SK-N-SH treated with all-trans-retinoic acid at 6 μM for 48 hours (cell line): ENCODE results near the gene NDRG3.

ENCODE experiments used
- ATAC-seq: fragments of 200-7000 bp; cut with Tn5 transposase; 3 replicates; pipeline ENCODE4 v1.9.1; 2020; ENCODE audit warnings: mild to moderate bottlenecking, moderate library complexity
- ARNTL ChIP-seq: fragments of 450-650 bp; formaldehyde crosslinking; IDR thresholded peaks from 2 replicates; pipeline ENCODE4 v1.5.0; 2020; ENCODE audit warnings: low read depth, mild to moderate bottlenecking, moderate library complexity, borderline replicate concordance
- CREB5 ChIP-seq: fragments of 250-450 bp; sonication (Bioruptor Pico); IDR thresholded peaks from 2 replicates; pipeline ENCODE4 v1.5.1; 2020; ENCODE audit warnings: low read depth, mild to moderate bottlenecking, moderate library complexity
- CSDC2 ChIP-seq: fragments of 250-450 bp; sonication (Bioruptor Pico); IDR thresholded peaks from 2 replicates; pipeline ENCODE4 v1.5.0; 2020; ENCODE audit warnings: mild to moderate bottlenecking, moderate library complexity
- ESRRG ChIP-seq: fragments of 250-450 bp; sonication (Bioruptor Pico); IDR thresholded peaks from 2 replicates; pipeline ENCODE4 v1.6.1; 2021; ENCODE audit warnings: mild to moderate bottlenecking
- GLIS3 ChIP-seq: fragments of 250-450 bp; sonication (Bioruptor Pico); IDR thresholded peaks from 2 replicates; pipeline ENCODE4 v1.5.0; 2020; ENCODE audit warnings: mild to moderate bottlenecking, moderate library complexity
- ISL1 ChIP-seq: fragments of 250-450 bp; sonication (Bioruptor Pico); IDR thresholded peaks from 2 replicates; pipeline ENCODE4 v2.1.2; 2022; ENCODE audit warnings: mild to moderate bottlenecking, moderate library complexity
- OSR1 ChIP-seq: fragments of 250-450 bp; sonication (Bioruptor Pico); IDR thresholded peaks from 2 replicates; pipeline ENCODE4 v1.8.0; 2022; ENCODE audit warnings: moderate library complexity, mild to moderate bottlenecking, inconsistent platforms
- PPARA ChIP-seq: fragments of 250-450 bp; sonication (Bioruptor Pico); IDR thresholded peaks from 2 replicates; pipeline ENCODE4 v1.5.0; 2020; ENCODE audit warnings: mild to moderate bottlenecking, borderline replicate concordance
- RARB ChIP-seq: fragments of 250-450 bp; sonication (Bioruptor Pico); IDR thresholded peaks from 2 replicates; pipeline ENCODE4 v1.8.0; 2021; ENCODE audit warnings: mild to moderate bottlenecking, moderate library complexity
- SNAI2 ChIP-seq: fragments of 250-450 bp; sonication (Bioruptor Pico); IDR thresholded peaks from 2 replicates; pipeline ENCODE4 v1.5.0; 2020; ENCODE audit warnings: mild to moderate bottlenecking, moderate library complexity
- TCF4 ChIP-seq: fragments of 250-450 bp; sonication (Bioruptor Pico); IDR thresholded peaks from 2 replicates; pipeline ENCODE4 v1.8.0; 2021; ENCODE audit warnings: mild to moderate bottlenecking, moderate library complexity, borderline replicate concordance
- TOX ChIP-seq: fragments of 250-450 bp; sonication (Bioruptor Pico); IDR thresholded peaks from 2 replicates; pipeline ENCODE4 v1.8.0; 2021; ENCODE audit warnings: mild to moderate bottlenecking, moderate library complexity, borderline replicate concordance
- TSHZ2 ChIP-seq: fragments of 250-450 bp; sonication (Bioruptor Pico); IDR thresholded peaks from 2 replicates; pipeline ENCODE4 v1.5.0; 2020; ENCODE audit warnings: mild to moderate bottlenecking, moderate library complexity
- ZC3H10 ChIP-seq: fragments of 250-450 bp; sonication (Bioruptor Pico); IDR thresholded peaks from 2 replicates; pipeline ENCODE4 v1.5.1; 2021; ENCODE audit warnings: mild to moderate bottlenecking, moderate library complexity
- ZFP3 ChIP-seq: fragments of 250-450 bp; sonication (Bioruptor Pico); IDR thresholded peaks from 2 replicates; pipeline ENCODE4 v1.5.0; 2020; ENCODE audit warnings: mild to moderate bottlenecking, moderate library complexity
- ZFP30 ChIP-seq: fragments of 450-650 bp; formaldehyde crosslinking; IDR thresholded peaks from 2 replicates; pipeline ENCODE4 v1.5.0; 2022; ENCODE audit warnings: mild to moderate bottlenecking, moderate library complexity
- ZNF565 ChIP-seq: fragments of 450-650 bp; formaldehyde crosslinking; conservative IDR thresholded peaks from 2 replicates; pipeline ENCODE4 v1.5.0; 2020; ENCODE audit warnings: low read depth, mild to moderate bottlenecking, moderate library complexity
- ZNF70 ChIP-seq: fragments of 450-650 bp; formaldehyde crosslinking; IDR thresholded peaks from 2 replicates; pipeline ENCODE4 v1.5.0; 2020; ENCODE audit warnings: mild to moderate bottlenecking, moderate library complexity
- ZNF8 ChIP-seq: fragments of 450-650 bp; formaldehyde crosslinking; IDR thresholded peaks from 2 replicates; pipeline ENCODE4 v1.5.0; 2020; ENCODE audit warnings: mild to moderate bottlenecking, moderate library complexity
- TF ChIP-seq, protein P1 (sequence below): fragments of 250-450 bp; sonication (Bioruptor Pico); IDR thresholded peaks from 2 replicates; pipeline ENCODE4 v1.8.0; 2021; ENCODE audit warnings: low read depth, mild to moderate bottlenecking, moderate library complexity, borderline replicate concordance
- TF ChIP-seq, protein P2 (sequence below): fragments of 250-450 bp; sonication (Bioruptor Pico); IDR thresholded peaks from 2 replicates; pipeline ENCODE4 v1.8.0; 2020; ENCODE audit warnings: mild to moderate bottlenecking, moderate library complexity, borderline replicate concordance

Gene NDRG3

GRCh38 chr20:36672991-36673390 lies 72.9 kb downstream of the NDRG3 start:
- TF ChIP-seq RARB (CRISPR knock-in tag) (no peak), ZNF70 (CRISPR knock-in tag) (no peak), TOX (CRISPR knock-in tag) (no peak), PPARA (CRISPR knock-in tag) (no peak), ESRRG (no peak), ZC3H10 (CRISPR knock-in tag) (no peak), OSR1 (CRISPR knock-in tag) (no peak), SNAI2 (CRISPR knock-in tag) (no peak), ARNTL (no peak), ZNF8 (CRISPR knock-in tag) (no peak), GLIS3 (no peak)
- no peak for ATAC-seq

- TF ChIP-seq TCF4 (CRISPR knock-in tag) (no peak), CREB5 (CRISPR knock-in tag) (no peak), ISL1 (no peak), ZFP3 (CRISPR knock-in tag) (no peak), CSDC2 (CRISPR knock-in tag) (no peak), SNAI2 (CRISPR knock-in tag) (no peak), OSR1 (CRISPR knock-in tag) (no peak), GLIS3 (no peak), ZC3H10 (CRISPR knock-in tag) (no peak), ESRRG (no peak), TOX (CRISPR knock-in tag) (no peak), ZFP30 (CRISPR knock-in tag) (no peak), TSHZ2 (CRISPR knock-in tag) (no peak), ARNTL (no peak), ZNF70 (CRISPR knock-in tag) (no peak), PPARA (CRISPR knock-in tag) (no peak), ZNF565 (CRISPR knock-in tag) (no peak)
- TF ChIP-seq, protein P1, sequence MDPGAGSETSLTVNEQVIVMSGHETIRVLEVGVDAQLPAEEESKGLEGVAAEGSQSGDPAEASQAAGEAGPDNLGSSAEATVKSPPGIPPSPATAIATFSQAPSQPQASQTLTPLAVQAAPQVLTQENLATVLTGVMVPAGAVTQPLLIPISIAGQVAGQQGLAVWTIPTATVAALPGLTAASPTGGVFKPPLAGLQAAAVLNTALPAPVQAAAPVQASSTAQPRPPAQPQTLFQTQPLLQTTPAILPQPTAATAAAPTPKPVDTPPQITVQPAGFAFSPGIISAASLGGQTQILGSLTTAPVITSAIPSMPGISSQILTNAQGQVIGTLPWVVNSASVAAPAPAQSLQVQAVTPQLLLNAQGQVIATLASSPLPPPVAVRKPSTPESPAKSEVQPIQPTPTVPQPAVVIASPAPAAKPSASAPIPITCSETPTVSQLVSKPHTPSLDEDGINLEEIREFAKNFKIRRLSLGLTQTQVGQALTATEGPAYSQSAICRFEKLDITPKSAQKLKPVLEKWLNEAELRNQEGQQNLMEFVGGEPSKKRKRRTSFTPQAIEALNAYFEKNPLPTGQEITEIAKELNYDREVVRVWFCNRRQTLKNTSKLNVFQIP (CRISPR knock-in tag): no peak
- no peak for ATAC-seq
Measured at GRCh38 chr20:36670665-36671357, 75.1 kb downstream of the NDRG3 start.

GRCh38 chr20:36666181-36666740 lies 79.6 kb downstream of the NDRG3 start:
- no peak for ATAC-seq
- TF ChIP-seq ZFP30 (CRISPR knock-in tag) (no peak), ZNF565 (CRISPR knock-in tag) (no peak), TOX (CRISPR knock-in tag) (no peak), ISL1 (no peak), PPARA (CRISPR knock-in tag) (no peak), ZNF70 (CRISPR knock-in tag) (no peak), TSHZ2 (CRISPR knock-in tag) (no peak), CREB5 (CRISPR knock-in tag) (no peak), ZNF8 (CRISPR knock-in tag) (no peak), OSR1 (CRISPR knock-in tag) (no peak), ESRRG (no peak), ARNTL (no peak), ZFP3 (CRISPR knock-in tag) (no peak), CSDC2 (CRISPR knock-in tag) (no peak), ZC3H10 (CRISPR knock-in tag) (no peak)
- TF ChIP-seq, protein P1 (CRISPR knock-in tag): no peak
- TF ChIP-seq, protein P2, sequence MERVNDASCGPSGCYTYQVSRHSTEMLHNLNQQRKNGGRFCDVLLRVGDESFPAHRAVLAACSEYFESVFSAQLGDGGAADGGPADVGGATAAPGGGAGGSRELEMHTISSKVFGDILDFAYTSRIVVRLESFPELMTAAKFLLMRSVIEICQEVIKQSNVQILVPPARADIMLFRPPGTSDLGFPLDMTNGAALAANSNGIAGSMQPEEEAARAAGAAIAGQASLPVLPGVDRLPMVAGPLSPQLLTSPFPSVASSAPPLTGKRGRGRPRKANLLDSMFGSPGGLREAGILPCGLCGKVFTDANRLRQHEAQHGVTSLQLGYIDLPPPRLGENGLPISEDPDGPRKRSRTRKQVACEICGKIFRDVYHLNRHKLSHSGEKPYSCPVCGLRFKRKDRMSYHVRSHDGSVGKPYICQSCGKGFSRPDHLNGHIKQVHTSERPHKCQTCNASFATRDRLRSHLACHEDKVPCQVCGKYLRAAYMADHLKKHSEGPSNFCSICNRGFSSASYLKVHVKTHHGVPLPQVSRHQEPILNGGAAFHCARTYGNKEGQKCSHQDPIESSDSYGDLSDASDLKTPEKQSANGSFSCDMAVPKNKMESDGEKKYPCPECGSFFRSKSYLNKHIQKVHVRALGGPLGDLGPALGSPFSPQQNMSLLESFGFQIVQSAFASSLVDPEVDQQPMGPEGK (CRISPR knock-in tag): no peak
